DOHH2 (cell line): ENCODE results near the gene ZNF98.

Experiments
- CTCF ChIP-seq: fragments of 200-600 bp; sonication (generic); IDR thresholded peaks from one replicate; pipeline ENCODE4 v1.5.1; 2014; ENCODE audit warnings: antibody characterized with exemption, mild to moderate bottlenecking, low read depth, low read length; ENCODE audit not compliant: poor library complexity, severe bottlenecking
- EZH2phosphoT487 ChIP-seq: fragments of 200-600 bp; sonication (generic); IDR thresholded peaks from 2 replicates; pipeline ENCODE4 v1.6.1; 2017; ENCODE audit warnings: borderline replicate concordance, mild to moderate bottlenecking, antibody characterized with exemption, low read length, moderate library complexity, mixed read lengths

DNA sequence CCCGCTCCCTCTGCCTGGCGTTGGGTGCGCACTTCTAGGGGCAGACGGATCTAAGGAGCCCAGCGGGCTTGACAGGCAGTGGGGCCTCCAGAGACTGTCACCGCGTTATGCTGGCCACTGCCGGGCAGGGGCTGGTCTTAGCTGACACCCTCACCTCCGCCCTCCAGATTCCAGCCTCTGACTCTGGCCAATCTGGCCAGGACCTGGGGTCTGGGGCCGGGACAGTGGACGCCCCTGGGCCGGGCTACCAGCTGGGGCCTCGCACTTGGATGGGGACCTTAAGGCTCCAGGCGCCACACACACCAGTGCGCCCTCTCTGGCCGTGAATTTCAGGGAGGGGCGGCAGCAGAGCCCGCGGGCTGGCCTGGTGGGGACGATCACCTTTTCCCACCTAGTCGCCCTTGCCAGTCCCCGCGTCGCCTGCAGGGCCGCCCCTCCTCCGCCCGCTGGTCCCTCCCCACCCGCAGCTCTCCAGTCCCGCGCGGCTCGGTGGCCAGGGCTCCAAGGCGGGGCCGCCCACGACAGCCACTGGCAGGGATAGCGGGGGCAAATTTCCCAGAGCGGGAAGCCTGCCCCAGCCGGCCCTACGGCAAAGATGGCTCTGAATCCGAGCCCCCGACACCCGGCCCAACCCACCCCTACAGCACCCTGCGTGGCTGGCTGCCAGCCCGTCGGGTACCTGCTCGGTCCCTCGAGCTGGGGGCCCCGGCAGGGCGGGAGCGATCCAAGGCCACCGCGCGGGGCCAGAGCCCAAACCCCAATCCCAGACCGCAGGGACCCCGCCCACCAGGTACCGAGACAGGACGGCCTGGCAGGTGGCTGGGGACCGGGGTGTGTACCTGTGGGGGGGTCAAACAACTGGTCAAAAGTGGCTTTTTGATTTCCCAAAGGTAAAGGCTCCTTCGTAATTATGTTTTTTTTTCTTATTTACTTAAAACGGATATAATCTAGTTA is 6.1 kb upstream of the ZNF98 start:
- TF ChIP-seq EZH2phosphoT487 (no peak), CTCF (no peak)
